Measurements from ENCODE around the gene NAA11.
"Not testable (repeated sequence)": the region's sequence is repeated elsewhere in the genome, so short reads cannot be mapped to it uniquely, and the experiment has no call there.

NAA11 gene

GRCh38 chr4:79306795-79307194 is 19.1 kb downstream of the NAA11 start:
- no peak for DNase-seq

GRCh38 chr4:79300280-79300679 is 25.6 kb downstream of the NAA11 start:
- DNase-seq, result no peak

- no peak for DNase-seq
Observed at GRCh38 chr4:79298484-79298883, 27.4 kb downstream of the NAA11 start.

GRCh38 chr4:79298027-79298426 is 27.8 kb downstream of the NAA11 start:
- DNase-seq, result no peak

GRCh38 chr4:79297479-79297878 is 28.4 kb downstream of the NAA11 start:
- no peak for DNase-seq

- DNase-seq, result no peak
Observed at GRCh38 chr4:79296768-79297428, 29.0 kb downstream of the NAA11 start.

GRCh38 chr4:79295086-79295485 is 30.8 kb downstream of the NAA11 start:
- no peak for DNase-seq

GRCh38 chr4:79294064-79294463 is 31.8 kb downstream of the NAA11 start:
- DNase-seq, result no peak

- DNase-seq, result no peak
Observed at GRCh38 chr4:79292008-79292407, 33.9 kb downstream of the NAA11 start.

GRCh38 chr4:79290376-79290775 is 35.5 kb downstream of the NAA11 start:
- no peak for DNase-seq

- no peak for DNase-seq
Observed at GRCh38 chr4:79288185-79288584, 37.7 kb downstream of the NAA11 start.

GRCh38 chr4:79287718-79288117 is 38.1 kb downstream of the NAA11 start:
- no peak for DNase-seq

GRCh38 chr4:79287076-79287475 is 38.8 kb downstream of the NAA11 start:
- DNase-seq, result no peak

- no peak for DNase-seq
Observed at GRCh38 chr4:79281566-79282359, 44.1 kb downstream of the NAA11 start.

GRCh38 chr4:79277467-79277866 is 48.4 kb downstream of the NAA11 start:
- not testable (repeated sequence) for DNase-seq

GRCh38 chr4:79273915-79274314 is 51.9 kb downstream of the NAA11 start:
- DNase-seq, result no peak

GRCh38 chr4:79272761-79273160 is 53.1 kb downstream of the NAA11 start:
- DNase-seq, result no peak

GRCh38 chr4:79272126-79272525 is 53.7 kb downstream of the NAA11 start:
- no peak for DNase-seq

GRCh38 chr4:79267671-79268070 is 58.2 kb downstream of the NAA11 start:
- DNase-seq, result no peak
